ENCODE measurements around the gene KAT8.
"Not testable (repeated sequence)": the region's sequence is repeated elsewhere in the genome, so short reads cannot be mapped to it uniquely, and the experiment has no call there.

The KAT8 gene

GRCh38 chr16:31128711-31129567, 11.5 kb downstream of the KAT8 start:
- no peak for FAIRE-seq

GRCh38 chr16:31129568-31130335, 12.3 kb downstream of the KAT8 start:
- no peak for DNase-seq (ENCODE audit: extremely low spot score, insufficient read length, low read depth)
- FAIRE-seq, result no peak

More at GRCh38 chr16:31128711-31129567, 11.5 kb downstream of the KAT8 start:
- DNase-seq (ENCODE audit: extremely low spot score, insufficient read length, low read depth), result no peak

GRCh38 chr16:31130336-31130891, 12.9 kb downstream of the KAT8 start:
- DNase-seq (ENCODE audit: extremely low spot score, insufficient read length, low read depth) (no peak), FAIRE-seq (no peak)

- no peak for FAIRE-seq
- DNase-seq (ENCODE audit: extremely low spot score, insufficient read length, low read depth), result no peak
Measured at GRCh38 chr16:31130899-31131298, 13.4 kb downstream of the KAT8 start.

- DNase-seq (ENCODE audit: extremely low spot score, insufficient read length, low read depth), result no peak
- FAIRE-seq, result no peak
Measured at GRCh38 chr16:31131416-31131815, 14.0 kb downstream of the KAT8 start.

- DNase-seq (ENCODE audit: extremely low spot score, insufficient read length, low read depth), result no peak
- no peak for FAIRE-seq
Measured at GRCh38 chr16:31131841-31132271, 14.4 kb downstream of the KAT8 start.

- no peak for FAIRE-seq
Measured at GRCh38 chr16:31132303-31132979, 15.0 kb downstream of the KAT8 start.

GRCh38 chr16:31133046-31133501, 15.6 kb downstream of the KAT8 start:
- FAIRE-seq (no peak), DNase-seq (ENCODE audit: extremely low spot score, insufficient read length, low read depth) (no peak)

More at GRCh38 chr16:31132303-31132979, 15.0 kb downstream of the KAT8 start:
- DNase-seq (ENCODE audit: extremely low spot score, insufficient read length, low read depth), result no peak

GRCh38 chr16:31134091-31134571, 16.7 kb downstream of the KAT8 start:
- no peak for DNase-seq (ENCODE audit: extremely low spot score, insufficient read length, low read depth)
- FAIRE-seq, result no peak

- no peak for DNase-seq (ENCODE audit: extremely low spot score, insufficient read length, low read depth)
- FAIRE-seq, result no peak
Measured at GRCh38 chr16:31134625-31135534, 17.4 kb downstream of the KAT8 start.

- no peak for FAIRE-seq
- no peak for DNase-seq (ENCODE audit: extremely low spot score, insufficient read length, low read depth)
Measured at GRCh38 chr16:31135535-31136286, 18.2 kb downstream of the KAT8 start, which contains the start of gene PRSS8. Gene PRSS8 (minus strand): TSS chr16:31135727. CDS start chr16:31135498, 229 bp downstream.

- DNase-seq (ENCODE audit: extremely low spot score, insufficient read length, low read depth) (no peak), FAIRE-seq (no peak)
Measured at GRCh38 chr16:31136287-31136662, 18.8 kb downstream of the KAT8 start.

- FAIRE-seq; DNase-seq (ENCODE audit: extremely low spot score, insufficient read length, low read depth): not testable (repeated sequence)
Measured at GRCh38 chr16:31136822-31137499, 19.5 kb downstream of the KAT8 start.

- no peak for FAIRE-seq
- DNase-seq (ENCODE audit: extremely low spot score, insufficient read length, low read depth), result no peak
Measured at GRCh38 chr16:31138621-31139578, 21.4 kb downstream of the KAT8 start.

- not testable (repeated sequence) for DNase-seq (ENCODE audit: extremely low spot score, insufficient read length, low read depth); FAIRE-seq
Measured at GRCh38 chr16:31141071-31141469, 23.6 kb downstream of the KAT8 start.

- FAIRE-seq (no peak), DNase-seq (ENCODE audit: extremely low spot score, insufficient read length, low read depth) (no peak)
Measured at GRCh38 chr16:31141489-31142108, 24.1 kb downstream of the KAT8 start.
